ENCODE data around the gene RTF1. TPM values are rescaled to one million over a fixed set of nuclear protein-coding genes. Genes with fewer than 3 reads are reported as not detected.
"Not testable (repeated sequence)": the region's sequence is repeated elsewhere in the genome, so short reads cannot be mapped to it uniquely, and the experiment has no call there.

Gene RTF1
- 10 to 100 TPM; 26.8 to 30.0 TPM for total RNA-seq

GRCh38 chr15:41416742-41417417, at the start of gene RTF1:
Gene RTF1, plus strand, starts transcription at chr15:41417095. Its CDS starts 21 bp downstream, at chr15:41417116.
- Mint-ChIP-seq H3K27me3 (no peaks in the 10 kb centered on the region), H3K4me3 (peak within 1 kb of the TSS; percentile 92), H3K27ac (peak within 1 kb of the TSS; percentile 86), H3K36me3 (ENCODE audit: low read depth) (peaks cover 14% of the 10 kb centered on the region), H3K4me1 (ENCODE audit: low read depth) (peaks cover 30% of the 10 kb centered on the region), H3K9me3 (no peaks in the 10 kb centered on the region)
- intact Hi-C loops (cut with micrococcal nuclease), result no loop called here
- ATAC-seq (peak; percentile 97), DNase-seq (peak; percentile 96)
- POLR2A ChIA-PET, result interaction anchor here (1.0 to 2.0 kb wide), 6 partner anchors 10 to 133 kb away, joined by 3 to 5 read pairs (median 4); partner anchors contain the start of genes NUSAP1 and OIP5
- CTCF ChIA-PET, result interaction anchor here (1.0 to 1.3 kb wide), 2 partner anchors 15 to 394 kb away, joined by 3 read pairs; partner anchors contain the start of gene NDUFAF1
- no peak for TF ChIP-seq CTCF (IDR thresholded peaks at IDR 0.05)

GRCh38 chr15:41367418-41367817, 49.5 kb upstream of the RTF1 start:
- intact Hi-C loops (cut with micrococcal nuclease), result no loop called here
- Mint-ChIP-seq H3K4me3 (no peak overlapping the region), H3K27me3 (no peaks in the 10 kb centered on the region), H3K36me3 (ENCODE audit: low read depth) (peaks cover 56% of the 10 kb centered on the region), H3K27ac (no peak overlapping the region), H3K9me3 (no peaks in the 10 kb centered on the region), H3K4me1 (ENCODE audit: low read depth) (no peaks in the 10 kb centered on the region)
- ChIA-PET CTCF (interaction anchor here (1.0 kb wide), 1 partner anchor 34 kb away, joined by 3 read pairs; no protein-coding TSS in a partner anchor), POLR2A (no interaction called here)
- DNase-seq (no peak), ATAC-seq (no peak)
- no peak for TF ChIP-seq CTCF (IDR thresholded peaks at IDR 0.05)

- Mint-ChIP-seq H3K9me3 (no peaks in the 10 kb centered on the region), H3K4me1 (ENCODE audit: low read depth) (no peaks in the 10 kb centered on the region), H3K4me3 (no peak overlapping the region), H3K36me3 (ENCODE audit: low read depth) (peaks cover 40% of the 10 kb centered on the region), H3K27ac (no peak overlapping the region), H3K27me3 (no peaks in the 10 kb centered on the region)
- ChIA-PET POLR2A (interaction anchor here (0.6 kb wide), 1 partner anchor 62 kb away, joined by 3 read pairs; no protein-coding TSS in a partner anchor), CTCF (interaction anchor here (1.9 kb wide), 1 partner anchor 88 kb away, joined by 6 read pairs; no protein-coding TSS in a partner anchor)
- ATAC-seq (peak; percentile 20), DNase-seq (no peak)
- no peak for TF ChIP-seq CTCF (IDR thresholded peaks at IDR 0.05)
- intact Hi-C loops (cut with micrococcal nuclease), result no loop called here
Measured at GRCh38 chr15:41377978-41378377, 38.9 kb upstream of the RTF1 start.

DNA sequence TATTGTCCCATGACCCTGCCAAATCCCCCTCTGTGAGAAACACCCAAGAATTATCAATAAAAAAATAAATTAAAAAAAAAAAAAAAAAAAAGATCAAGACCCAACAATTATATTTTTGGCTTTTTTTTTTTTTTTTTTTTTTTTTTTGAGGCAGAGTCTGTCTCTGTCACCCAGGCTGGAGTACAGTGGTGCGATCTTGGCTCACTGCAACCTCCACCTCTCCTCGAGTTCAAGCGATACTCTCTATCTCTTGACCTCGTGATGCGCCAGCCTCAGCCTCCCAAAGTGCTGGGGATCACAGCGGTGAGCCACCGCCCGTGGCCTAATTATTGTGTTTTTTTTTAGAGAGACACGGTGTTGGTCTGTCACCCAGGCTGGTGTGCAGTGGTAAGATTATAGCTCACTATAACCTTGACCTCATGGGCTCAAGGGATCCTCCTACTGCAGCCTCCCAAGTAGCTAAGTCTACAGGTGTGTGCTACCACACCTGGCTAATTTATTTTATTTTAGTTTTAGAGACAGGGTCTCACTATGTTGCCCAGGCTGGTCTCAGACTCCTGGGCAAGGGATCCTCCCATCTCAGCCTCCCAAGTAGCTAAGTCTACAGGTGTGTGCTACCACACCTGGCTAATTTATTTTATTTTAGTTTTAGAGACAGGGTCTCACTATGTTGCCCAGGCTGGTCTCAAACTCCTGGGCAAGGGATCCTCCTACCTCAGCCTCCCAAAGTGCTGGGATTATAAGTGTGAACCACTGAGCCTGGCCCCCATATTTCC, 32.7 kb upstream of the RTF1 start:
- peaks cover 20% of the 10 kb centered on the region for H3K36me3 Mint-ChIP-seq (ENCODE audit: low read depth)
- H3K4me3 Mint-ChIP-seq; intact Hi-C loops (cut with micrococcal nuclease); CTCF ChIA-PET; H3K9me3 Mint-ChIP-seq; POLR2A ChIA-PET; H3K27me3 Mint-ChIP-seq; H3K4me1 Mint-ChIP-seq (ENCODE audit: low read depth); H3K27ac Mint-ChIP-seq; DNase-seq; ATAC-seq: not testable (repeated sequence)

DNA sequence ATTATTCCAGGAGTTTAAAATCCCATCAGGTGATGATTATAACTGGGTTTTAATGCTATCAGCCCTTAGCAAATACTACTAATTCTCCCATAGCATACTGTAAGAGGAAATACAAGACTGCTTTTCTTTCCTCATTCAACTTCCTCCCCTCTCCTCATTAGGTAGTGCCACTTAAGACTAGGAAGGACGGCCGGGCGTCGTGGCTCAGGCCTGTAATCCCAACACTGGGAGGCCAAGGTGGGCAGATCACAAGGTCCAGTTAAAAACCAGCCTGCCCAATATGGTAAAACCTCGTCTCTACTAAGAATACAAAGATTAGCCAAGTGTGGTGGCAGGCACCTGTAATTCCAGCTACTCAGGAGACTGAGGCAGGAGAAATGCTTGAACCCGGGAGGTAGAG, 29.2 kb upstream of the RTF1 start:
- intact Hi-C loops (cut with micrococcal nuclease), result no loop called here
- Mint-ChIP-seq H3K27ac (no peak overlapping the region), H3K27me3 (no peaks in the 10 kb centered on the region), H3K9me3 (no peaks in the 10 kb centered on the region), H3K4me1 (ENCODE audit: low read depth) (no peaks in the 10 kb centered on the region), H3K4me3 (no peak overlapping the region), H3K36me3 (ENCODE audit: low read depth) (peaks cover 6% of the 10 kb centered on the region)
- no peak for TF ChIP-seq CTCF (IDR thresholded peaks at IDR 0.05)
- DNase-seq (no peak), ATAC-seq (no peak)
- CTCF ChIA-PET, result no interaction called here
- POLR2A ChIA-PET, result interaction anchor here (0.6 kb wide), 1 partner anchor 25 kb away, joined by 3 read pairs; no protein-coding TSS in a partner anchor

Data from activated CD8-positive, alpha-beta T cell treated with anti-CD3 and anti-CD28 coated beads for 36 hours (primary cell).